ENCODE measurements around the gene BBS12. TPM values are rescaled to one million over a fixed set of nuclear protein-coding genes. Genes with fewer than 3 reads are reported as not detected.

The BBS12 gene
- total and polyA plus RNA-seq, 9 of the 15 experiments (the other 6 are each of a cell fraction or from before 2014, with no cell fraction given), result 2.7 to 6.5 (median 3.3) TPM

DNA sequence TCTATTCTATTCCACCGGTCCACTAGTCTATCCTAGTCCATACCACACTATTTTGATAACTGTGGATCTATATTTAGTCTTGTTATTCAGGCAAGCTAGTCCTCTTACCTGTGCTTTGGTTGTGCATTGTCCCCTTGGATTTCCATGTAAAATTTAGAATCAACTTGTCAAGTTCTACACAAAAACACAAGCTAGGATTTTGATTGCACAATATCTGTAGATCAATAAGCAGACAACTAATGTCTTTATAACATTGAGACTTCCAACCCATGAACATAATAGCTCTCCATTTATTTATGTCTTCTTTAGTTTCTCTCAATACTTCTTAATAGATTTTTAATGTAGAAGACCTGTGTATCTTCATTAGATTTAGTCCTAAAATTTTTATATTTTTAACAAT, 10.2 kb upstream of the BBS12 start:
- Histone ChIP-seq H3K27me3 (ENCODE audit: control insufficient read depth in 2 of 2, insufficient read depth in 2 of 2, low read length in 2 of 2) (no peaks in the 10 kb centered on the region), H4K20me1 (replicated peaks; ENCODE audit: control insufficient read depth, insufficient read depth, low read length) (no peaks in the 10 kb centered on the region), H3K4me1 (replicated peaks in 1 of 2; ENCODE audit: control insufficient read depth in 2 of 2, insufficient read depth in 2 of 2, low read length in 2 of 2) (no peaks in the 10 kb centered on the region; a peak in 1 of 5 replicates), H3K9me3 (replicated peaks; ENCODE audit: control insufficient read depth, insufficient read depth, low read depth, low read length) (no peaks in the 10 kb centered on the region), H3K9ac (ENCODE audit: insufficient read depth in 1 of 2, low read depth in 2 of 2, low read length in 2 of 2) (no peak overlapping the region), H3K27ac (ENCODE audit: extremely low read depth, low read depth, low read length) (no peak overlapping the region), H3K79me2 (ENCODE audit: control insufficient read depth, insufficient read depth, low read length) (no peaks in the 10 kb centered on the region), H2AFZ (ENCODE audit: low read depth, low read length) (no peak overlapping the region), H3K36me3 (ENCODE audit: control insufficient read depth, insufficient read depth, low read length) (no peaks in the 10 kb centered on the region), H3K9me1 (ENCODE audit: control insufficient read depth, insufficient read depth, low read length) (no peaks in the 10 kb centered on the region), H3K4me2 (ENCODE audit: insufficient read depth, low read length) (no peak overlapping the region), H3K4me3 (no peak overlapping the region)
- POLR2A ChIA-PET, result interaction anchor here (2.0 kb wide), 1 partner anchor 10 kb away, joined by 10 read pairs; the partner anchor contains the start of gene BBS12
- ATAC-seq (no peak), FAIRE-seq (no peak), DNase-seq (ENCODE audit: extremely low read depth in 1 of 4, low spot score in 3 of 4) (no peak)
- peak; percentile 81 for TF ChIP-seq CEBPB (tag; IDR thresholded peaks at IDR 0.05)
- no peak for TF ChIP-seq PATZ1 (CRISPR knock-in tag; IDR thresholded peaks at IDR 0.05; ENCODE audit: borderline replicate concordance)
- TF ChIP-seq CEBPG (CRISPR knock-in tag; IDR thresholded peaks at IDR 0.05), result no peak
- TF ChIP-seq CEBPG (tag; conservative IDR thresholded peaks at IDR 0.05 in 1 of 2, IDR thresholded peaks at IDR 0.05 in 1 of 2), result peak; percentile 53 to 82; a peak in 3 of 4 replicates
- no peak for TF ChIP-seq MEF2D (tag; conservative IDR thresholded peaks at IDR 0.05; ENCODE audit: low read depth)
- WGBS (ENCODE audit: insufficient coverage, low coverage, missing lambda C conversion rate), result 19% methylated on average over 1 of the region's 1 CpG
- BruUV-seq (replicated peaks), result no TSS peak
- CTCF ChIA-PET (ENCODE audit: low intra/inter-chr PET ratio), result interaction anchor here (0.6 kb wide), 1 partner anchor 886 kb away, joined by 3 read pairs; no protein-coding TSS in a partner anchor
- in situ Hi-C loops (cut with MboI), result no loop called here
- intact Hi-C loops (cut with micrococcal nuclease), result no loop called here

Measured in K562 (cell line).